GM20431 (cell line): Measurements from ENCODE around the gene GATB.

ENCODE experiments used
- in situ Hi-C: fragments of 300-500 bp; cut with MseI, MboI; formaldehyde crosslinking; loops from one replicate; pipeline ENCODE4 v1.15.0; 2020; ENCODE audit warnings: low sequenced_read_pairs; ENCODE audit not compliant: unreplicated experiment

Gene GATB

DNA sequence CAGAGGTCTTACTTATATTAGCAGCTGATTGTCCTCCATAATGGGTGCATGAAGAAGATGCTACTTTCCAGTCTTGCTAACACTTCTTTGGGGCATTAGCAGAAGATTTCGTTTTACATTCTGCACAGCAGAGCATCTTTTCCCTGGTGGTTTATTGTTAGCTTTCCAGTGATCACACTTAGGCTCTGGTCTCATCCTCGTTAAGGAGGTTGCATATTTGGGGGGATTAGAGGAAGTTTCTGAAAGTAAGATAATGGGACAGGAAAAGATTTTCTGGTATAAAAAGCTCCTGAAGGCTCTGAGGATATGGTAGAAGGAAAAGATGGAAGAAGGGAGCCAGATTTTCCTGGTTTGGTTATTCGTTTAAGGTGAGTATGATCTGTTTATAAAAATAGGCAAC lies 134.1 kb downstream of the GATB start:
- in situ Hi-C loops, result no loop called here

DNA sequence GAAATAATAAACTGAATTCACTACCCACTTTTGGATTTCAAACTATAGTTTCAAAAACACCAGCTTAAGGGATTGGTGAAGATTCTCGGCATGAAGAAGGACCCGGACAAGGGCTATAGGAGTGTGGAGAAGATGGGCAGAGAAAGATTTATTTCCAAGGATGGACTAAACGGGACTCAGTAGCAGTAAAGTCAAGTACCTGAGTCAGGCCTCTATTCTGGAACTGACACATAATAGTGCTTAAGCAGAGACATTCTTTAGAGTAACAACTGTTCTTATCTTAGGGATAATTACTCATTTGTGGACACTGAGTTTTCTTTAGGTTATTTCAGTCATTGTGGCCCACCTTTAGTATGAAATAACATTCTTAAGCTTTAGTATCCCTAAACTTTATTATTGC lies 134.6 kb downstream of the GATB start:
- in situ Hi-C loops, result no loop called here

GRCh38 chr4:151624626-151625565 lies 135.9 kb downstream of the GATB start:
- in situ Hi-C loops, result loop anchor here (25.0 kb wide), 1 partner anchor 263 kb away; no protein-coding TSS in a partner anchor
